Measurements from ENCODE around the gene WWOX.

WWOX gene

DNA sequence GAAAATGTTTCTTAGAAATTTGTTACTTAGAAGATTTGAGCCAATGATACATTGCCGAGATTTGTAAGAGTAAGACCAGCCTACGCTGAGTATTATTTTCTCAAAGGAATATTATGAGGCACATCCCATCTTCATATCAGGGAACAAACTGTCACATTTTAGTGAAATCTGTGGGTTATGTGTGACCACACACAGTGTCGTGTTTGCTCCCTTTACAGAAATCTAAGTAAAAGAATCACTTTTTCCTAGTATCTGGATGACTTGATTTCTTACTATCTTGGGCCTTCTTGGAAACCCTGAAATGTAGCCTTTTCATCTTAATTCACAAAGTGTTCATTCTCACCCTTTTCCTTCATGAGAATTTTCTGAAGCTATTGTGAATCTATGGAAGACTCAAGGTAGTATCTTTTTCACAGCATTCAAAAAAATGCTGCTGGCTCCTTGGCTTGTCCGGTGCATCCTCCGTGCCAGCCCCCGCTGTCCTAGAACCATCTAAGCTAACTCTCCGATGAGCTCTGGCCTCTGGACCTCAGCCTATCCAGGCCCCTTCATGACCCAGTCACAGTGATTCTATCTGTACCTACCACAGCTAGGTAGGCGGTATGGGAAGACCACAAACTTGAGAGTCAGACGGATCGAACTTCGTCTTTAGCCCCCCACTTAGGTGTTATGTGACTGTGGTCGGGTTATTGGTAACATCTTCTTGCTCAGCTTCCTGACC is 976.8 kb downstream of the WWOX start:
- H4K20me1 ChIP-seq (ENCODE audit: insufficient read depth, low read length) = no peaks in the 10 kb centered on the region
- H2AFZ ChIP-seq (ENCODE audit: low read depth, low read length) = no peak overlapping the region
- no peaks in the 10 kb centered on the region for H3K36me3 ChIP-seq (ENCODE audit: insufficient read depth, low read length)
- TF ChIP-seq, protein P1, sequence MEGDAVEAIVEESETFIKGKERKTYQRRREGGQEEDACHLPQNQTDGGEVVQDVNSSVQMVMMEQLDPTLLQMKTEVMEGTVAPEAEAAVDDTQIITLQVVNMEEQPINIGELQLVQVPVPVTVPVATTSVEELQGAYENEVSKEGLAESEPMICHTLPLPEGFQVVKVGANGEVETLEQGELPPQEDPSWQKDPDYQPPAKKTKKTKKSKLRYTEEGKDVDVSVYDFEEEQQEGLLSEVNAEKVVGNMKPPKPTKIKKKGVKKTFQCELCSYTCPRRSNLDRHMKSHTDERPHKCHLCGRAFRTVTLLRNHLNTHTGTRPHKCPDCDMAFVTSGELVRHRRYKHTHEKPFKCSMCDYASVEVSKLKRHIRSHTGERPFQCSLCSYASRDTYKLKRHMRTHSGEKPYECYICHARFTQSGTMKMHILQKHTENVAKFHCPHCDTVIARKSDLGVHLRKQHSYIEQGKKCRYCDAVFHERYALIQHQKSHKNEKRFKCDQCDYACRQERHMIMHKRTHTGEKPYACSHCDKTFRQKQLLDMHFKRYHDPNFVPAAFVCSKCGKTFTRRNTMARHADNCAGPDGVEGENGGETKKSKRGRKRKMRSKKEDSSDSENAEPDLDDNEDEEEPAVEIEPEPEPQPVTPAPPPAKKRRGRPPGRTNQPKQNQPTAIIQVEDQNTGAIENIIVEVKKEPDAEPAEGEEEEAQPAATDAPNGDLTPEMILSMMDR (IDR thresholded peaks at IDR 0.05; ENCODE audit: borderline replicate concordance, extremely low read depth, low read length, poor library complexity, severe bottlenecking) = no peak
- no peak for TF ChIP-seq EZH2 (IDR thresholded peaks at IDR 0.05; ENCODE audit: borderline replicate concordance, low read depth, low read length, severe bottlenecking)
- no peak overlapping the region for H3K9ac ChIP-seq (ENCODE audit: low read depth, low read length)
- 0 out of 2 replicates have a peak overlapping the region, but pooled peaks have one; percentile 0 for H3K27ac ChIP-seq (ENCODE audit: low read length)
- H3K27me3 ChIP-seq (ENCODE audit: insufficient read depth, low read length, poor library complexity) = no peaks in the 10 kb centered on the region
- no peak overlapping the region for H3K4me3 ChIP-seq (ENCODE audit: low read depth in 1 of 2, low read length in 2 of 2)
- peaks cover 55% of the 10 kb centered on the region for H3K4me1 ChIP-seq (ENCODE audit: insufficient read depth, low read length)
- no peaks in the 10 kb centered on the region for H3K9me3 ChIP-seq (ENCODE audit: insufficient read depth, low read length, severe bottlenecking)
- H3K4me2 ChIP-seq (ENCODE audit: insufficient read depth, low read length) = no peak overlapping the region
- H3K79me2 ChIP-seq (ENCODE audit: insufficient read depth, low read length) = no peaks in the 10 kb centered on the region
- ATAC-seq (ENCODE audit: insufficient read depth, low read depth) (0 out of 3 replicates have a peak, but pooled peaks have one; percentile 23), DNase-seq (no peak)

- no peak for ATAC-seq (ENCODE audit: insufficient read depth, low read depth)
- no peak overlapping the region for H3K4me2 ChIP-seq (ENCODE audit: insufficient read depth, low read length)
Measured at GRCh38 chr16:79077346-79077745, 977.9 kb downstream of the WWOX start.

DNA sequence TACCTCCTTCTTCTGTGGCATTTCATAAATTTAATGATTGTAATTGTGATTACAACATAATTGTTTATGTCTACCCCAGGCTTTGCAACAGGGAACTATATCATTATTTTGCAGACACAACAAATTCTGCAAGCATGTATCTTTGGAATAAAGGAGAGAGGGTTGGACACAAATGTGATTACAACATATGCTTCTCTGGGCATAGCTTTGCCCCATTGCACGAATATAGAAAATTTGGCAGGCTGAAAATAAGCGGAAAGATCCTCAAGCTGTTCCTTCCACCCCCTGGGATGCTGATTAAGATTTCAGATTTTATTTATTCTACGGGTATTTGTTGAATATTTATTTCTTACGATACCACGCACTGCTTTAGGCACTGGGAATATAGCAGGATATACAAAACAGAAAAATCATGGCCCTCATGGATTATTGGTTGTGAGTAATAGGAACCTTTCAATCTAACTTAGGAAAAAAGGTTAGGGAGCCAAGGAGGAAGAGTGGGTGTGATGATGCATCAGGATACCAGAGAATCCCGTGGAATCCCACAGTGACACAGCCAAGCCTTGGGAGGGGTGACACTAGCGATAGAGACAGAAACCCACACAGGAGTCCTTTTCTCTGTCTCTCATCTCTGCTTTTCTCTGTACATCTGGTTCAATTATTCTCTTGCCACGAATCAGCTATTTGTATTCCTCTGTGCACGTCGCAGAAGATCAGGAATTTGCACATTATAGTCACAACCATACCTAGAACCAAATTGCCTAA is 980.4 kb downstream of the WWOX start:
- Histone ChIP-seq H3K27ac (ENCODE audit: low read length) (no peak overlapping the region), H3K27me3 (ENCODE audit: insufficient read depth, low read length, poor library complexity) (no peaks in the 10 kb centered on the region), H3K4me2 (ENCODE audit: insufficient read depth, low read length) (no peak overlapping the region), H3K9me3 (ENCODE audit: insufficient read depth, low read length, severe bottlenecking) (no peaks in the 10 kb centered on the region), H2AFZ (ENCODE audit: low read depth, low read length) (no peak overlapping the region), H3K36me3 (ENCODE audit: insufficient read depth, low read length) (no peaks in the 10 kb centered on the region), H3K4me1 (ENCODE audit: insufficient read depth, low read length) (peaks cover 45% of the 10 kb centered on the region), H3K9ac (ENCODE audit: low read depth, low read length) (no peak overlapping the region), H4K20me1 (ENCODE audit: insufficient read depth, low read length) (no peaks in the 10 kb centered on the region), H3K4me3 (ENCODE audit: low read depth in 1 of 2, low read length in 2 of 2) (no peak overlapping the region), H3K79me2 (ENCODE audit: insufficient read depth, low read length) (no peaks in the 10 kb centered on the region)
- TF ChIP-seq, protein P1 (IDR thresholded peaks at IDR 0.05; ENCODE audit: borderline replicate concordance, extremely low read depth, low read length, poor library complexity, severe bottlenecking) = no peak
- TF ChIP-seq EZH2 (IDR thresholded peaks at IDR 0.05; ENCODE audit: borderline replicate concordance, low read depth, low read length, severe bottlenecking) = no peak
- ATAC-seq (ENCODE audit: insufficient read depth, low read depth) (no peak), DNase-seq (no peak)

More at GRCh38 chr16:79077346-79077745, 977.9 kb downstream of the WWOX start:
- H3K9me3 ChIP-seq (ENCODE audit: insufficient read depth, low read length, severe bottlenecking) = no peaks in the 10 kb centered on the region
- H2AFZ ChIP-seq (ENCODE audit: low read depth, low read length) = no peak overlapping the region
- TF ChIP-seq, protein P1 (IDR thresholded peaks at IDR 0.05; ENCODE audit: borderline replicate concordance, extremely low read depth, low read length, poor library complexity, severe bottlenecking) = no peak
- no peak for TF ChIP-seq EZH2 (IDR thresholded peaks at IDR 0.05; ENCODE audit: borderline replicate concordance, low read depth, low read length, severe bottlenecking)
- no peaks in the 10 kb centered on the region for H3K36me3 ChIP-seq (ENCODE audit: insufficient read depth, low read length)
- H3K9ac ChIP-seq (ENCODE audit: low read depth, low read length) = no peak overlapping the region
- DNase-seq = no peak
- no peaks in the 10 kb centered on the region for H3K27me3 ChIP-seq (ENCODE audit: insufficient read depth, low read length, poor library complexity)
- no peaks in the 10 kb centered on the region for H4K20me1 ChIP-seq (ENCODE audit: insufficient read depth, low read length)
- no peak overlapping the region for H3K4me3 ChIP-seq (ENCODE audit: low read depth in 1 of 2, low read length in 2 of 2)
- H3K79me2 ChIP-seq (ENCODE audit: insufficient read depth, low read length) = no peaks in the 10 kb centered on the region
- peaks cover 45% of the 10 kb centered on the region for H3K4me1 ChIP-seq (ENCODE audit: insufficient read depth, low read length)
- no peak overlapping the region for H3K27ac ChIP-seq (ENCODE audit: low read length)
